BE2C (cell line): ENCODE measurements around the gene KRT71.

ENCODE experiments used
- DNase-seq: peaks from one replicate; pipeline ENCODE4 v3.0.0-alpha.2; 2020
- H3K27me3 ChIP-seq: fragments of 250-450 bp; sonication (Bioruptor Pico); 2 replicates; pipeline ENCODE4 v1.5.1; 2020; ENCODE audit warnings: mild to moderate bottlenecking
- H3K36me3 ChIP-seq: fragments of 250-450 bp; sonication (Bioruptor Pico); 2 replicates; pipeline ENCODE4 v1.5.1; 2020; ENCODE audit warnings: mild to moderate bottlenecking
- H3K4me1 ChIP-seq: fragments of 250-450 bp; sonication (Bioruptor Pico); 2 replicates; pipeline ENCODE4 v1.5.1; 2020
- H3K4me3 ChIP-seq: 2 replicates; pipeline ENCODE4 v1.5.1; 2011; ENCODE audit warnings: low read depth, low read length
- H3K9me3 ChIP-seq: fragments of 250-450 bp; sonication (Bioruptor Pico); 2 replicates; pipeline ENCODE4 v1.5.1; 2020
- CTCF ChIP-seq: IDR thresholded peaks from 2 replicates; pipeline ENCODE4 v1.5.1; 2012; ENCODE audit warnings: mild to moderate bottlenecking, low read depth, low read length

KRT71 gene

DNA sequence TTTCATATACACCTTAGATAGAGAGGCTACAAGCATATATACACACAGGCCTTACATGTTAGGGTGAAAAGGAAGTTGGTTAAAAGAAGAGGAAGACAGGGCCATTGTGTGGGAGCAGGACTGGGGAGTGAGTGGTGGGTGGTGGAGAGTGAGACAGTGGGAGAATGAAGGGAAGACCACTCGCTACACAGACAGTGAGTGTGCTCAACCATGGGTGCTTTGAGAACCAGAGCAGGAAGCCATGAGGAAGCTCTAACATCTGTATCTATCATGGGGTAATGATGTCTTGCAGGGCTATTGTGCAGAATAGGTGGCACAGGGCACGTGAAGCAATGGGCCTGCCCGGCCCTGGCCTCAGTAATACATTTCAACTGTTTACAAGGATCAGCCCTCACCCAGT lies 32.1 kb upstream of the KRT71 start:
- DNase-seq = no peak
- Histone ChIP-seq H3K9me3 (no peaks in the 10 kb centered on the region), H3K27me3 (peaks cover 11% of the 10 kb centered on the region), H3K4me3 (no peak overlapping the region), H3K4me1 (no peaks in the 10 kb centered on the region), H3K36me3 (no peaks in the 10 kb centered on the region)
- no peak for TF ChIP-seq CTCF

GRCh38 chr12:52584156-52584682 lies 31.3 kb upstream of the KRT71 start:
- no peak for DNase-seq
- H3K27me3 ChIP-seq = peaks cover 17% of the 10 kb centered on the region
- no peaks in the 10 kb centered on the region for H3K4me1 ChIP-seq
- H3K9me3 ChIP-seq = no peaks in the 10 kb centered on the region
- no peak for TF ChIP-seq CTCF
- H3K4me3 ChIP-seq = no peak overlapping the region
- H3K36me3 ChIP-seq = no peaks in the 10 kb centered on the region

GRCh38 chr12:52582971-52583456 lies 30.1 kb upstream of the KRT71 start:
- peak; percentile 52 for DNase-seq
- H3K4me1 ChIP-seq = no peaks in the 10 kb centered on the region
- H3K9me3 ChIP-seq = no peaks in the 10 kb centered on the region
- H3K36me3 ChIP-seq = no peaks in the 10 kb centered on the region
- peak; percentile 74 for TF ChIP-seq CTCF
- H3K27me3 ChIP-seq = peaks cover 23% of the 10 kb centered on the region
- H3K4me3 ChIP-seq = no peak overlapping the region

- no peak for TF ChIP-seq CTCF
Observed at GRCh38 chr12:52582486-52582885, 29.5 kb upstream of the KRT71 start.

GRCh38 chr12:52581481-52581880 lies 28.5 kb upstream of the KRT71 start:
- Histone ChIP-seq H3K9me3 (no peaks in the 10 kb centered on the region), H3K4me1 (no peaks in the 10 kb centered on the region), H3K27me3 (peaks cover 27% of the 10 kb centered on the region), H3K4me3 (no peak overlapping the region), H3K36me3 (no peaks in the 10 kb centered on the region)
- DNase-seq = no peak
- TF ChIP-seq CTCF = no peak

More at GRCh38 chr12:52582486-52582885, 29.5 kb upstream of the KRT71 start:
- Histone ChIP-seq H3K36me3 (no peaks in the 10 kb centered on the region), H3K4me1 (no peaks in the 10 kb centered on the region), H3K9me3 (no peaks in the 10 kb centered on the region), H3K27me3 (peaks cover 23% of the 10 kb centered on the region), H3K4me3 (no peak overlapping the region)
- DNase-seq = no peak

DNA sequence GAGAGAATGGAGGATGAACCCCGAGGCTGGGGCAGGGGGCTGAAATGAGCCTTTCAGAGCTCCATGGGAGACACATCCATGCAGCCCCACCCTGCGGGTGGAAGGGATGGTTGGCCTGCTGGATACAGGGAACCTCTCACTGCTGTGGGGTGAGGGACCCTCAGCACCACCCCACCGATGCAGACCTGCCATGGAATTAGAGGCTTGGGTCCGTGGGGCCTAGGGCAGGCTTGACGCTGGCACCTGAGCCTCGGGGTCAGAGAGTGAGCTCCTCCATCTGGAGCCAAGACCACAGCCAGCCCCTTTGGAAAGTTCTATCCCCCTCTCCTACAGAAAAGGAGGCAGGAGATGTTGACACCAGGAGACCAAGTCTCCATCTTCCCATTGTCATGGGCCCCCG lies 28.1 kb upstream of the KRT71 start:
- Histone ChIP-seq H3K4me1 (no peaks in the 10 kb centered on the region), H3K4me3 (no peak overlapping the region), H3K27me3 (peaks cover 29% of the 10 kb centered on the region), H3K9me3 (no peaks in the 10 kb centered on the region), H3K36me3 (no peaks in the 10 kb centered on the region)
- DNase-seq = no peak
- no peak for TF ChIP-seq CTCF
